ENCODE measurements around the gene PTPN14. TPM values are rescaled to one million over a fixed set of nuclear protein-coding genes. Genes with fewer than 3 reads are reported as not detected.

Gene PTPN14
- total RNA-seq, 1 experiment from 2014 or later, result 76.4 TPM

GRCh38 chr1:214380396-214380795, 171.0 kb downstream of the PTPN14 start:
- no peak overlapping the region for H2BK5ac ChIP-seq (ENCODE audit: insufficient read length, low read length)
- peak overlapping the region in 2 of 3 experiments; percentile 76 to 81; a peak in 3 of 7 replicates for H3K27ac Mint-ChIP-seq
- H3K9me3 ChIP-seq (ENCODE audit: control insufficient read depth, low read depth, low read length), result no peaks in the 10 kb centered on the region
- peak; percentile 74 for DNase-seq
- H2BK20ac ChIP-seq (ENCODE audit: low read depth, low read length, poor library complexity, severe bottlenecking), result no peak overlapping the region
- WGBS (ENCODE audit: extremely low coverage, insufficient read length, low lambda C conversion rate), result no CpG with 5 or more reads among the region's 3 CpGs
- H3K23ac ChIP-seq (ENCODE audit: insufficient read length, low read depth, low read length), result no peak overlapping the region
- H2BK12ac ChIP-seq (ENCODE audit: insufficient read length, low read depth, low read length), result no peak overlapping the region
- no peaks in the 10 kb centered on the region for H3K79me2 ChIP-seq (ENCODE audit: insufficient read depth, low read length)
- no peak overlapping the region for H3K9ac ChIP-seq (ENCODE audit: extremely low read depth, insufficient read length, low read length)
- H3T11ph ChIP-seq (ENCODE audit: low read length), result no peak overlapping the region
- no peak overlapping the region for H3K4ac ChIP-seq (ENCODE audit: low read depth, low read length)
- no peak overlapping the region for H4K91ac ChIP-seq (ENCODE audit: insufficient read length, low read depth, low read length)
- H2AFZ ChIP-seq (ENCODE audit: low read length), result no peak overlapping the region
- H3K4me1 ChIP-seq (ENCODE audit: insufficient read depth, low read length), result peaks cover 8% of the 10 kb centered on the region; the same call in 1 of the 2 replicates
- H3K9me3 Mint-ChIP-seq, result no peaks in the 10 kb centered on the region
- H3K23me2 ChIP-seq (ENCODE audit: insufficient read length, low read depth, low read length, poor library complexity, severe bottlenecking), result no peaks in the 10 kb centered on the region
- H3K27me3 Mint-ChIP-seq (ENCODE audit: low read depth), result no peaks in the 10 kb centered on the region
- no peak overlapping the region for H4K8ac ChIP-seq (replicated peaks; ENCODE audit: insufficient read length, low read depth, low read length)
- no peak overlapping the region for H2BK15ac ChIP-seq (ENCODE audit: low read depth, low read length)
- no peak for TF ChIP-seq CTCF (conservative IDR thresholded peaks at IDR 0.05)
- peaks cover 7% of the 10 kb centered on the region for H3K79me1 ChIP-seq (ENCODE audit: insufficient read depth, low read depth, low read length, poor library complexity, severe bottlenecking)
- no peak overlapping the region for H3K4me3 Mint-ChIP-seq
- no peak overlapping the region for H4K5ac ChIP-seq (ENCODE audit: insufficient read length, low read depth, low read length)
- peaks cover 21 to 72% (median 48%) of the 10 kb centered on the region in 3 experiments; a peak in 6 of 7 replicates for H3K36me3 Mint-ChIP-seq (ENCODE audit: insufficient read depth in 1 of 3, low read depth in 3 of 3)
- no peak overlapping the region for H3K18ac ChIP-seq (ENCODE audit: insufficient read length, low read depth, low read length)
- no peaks in the 10 kb centered on the region for H3K27me3 ChIP-seq (ENCODE audit: insufficient read depth, low read length)
- H2BK120ac ChIP-seq (ENCODE audit: low read depth, low read length, poor library complexity, severe bottlenecking), result no peak overlapping the region
- H3K4me2 ChIP-seq (ENCODE audit: insufficient read depth, insufficient read length, low read length), result no peak overlapping the region
- no peak overlapping the region for H3K27ac ChIP-seq (ENCODE audit: insufficient read length, low read depth, low read length)
- H3K4me1 Mint-ChIP-seq, result peaks cover 31 to 36% of the 10 kb centered on the region in 2 experiments
- H3K56ac ChIP-seq (ENCODE audit: insufficient read length, low read depth, low read length), result no peak overlapping the region
- no peaks in the 10 kb centered on the region for H4K20me1 ChIP-seq (ENCODE audit: control insufficient read depth, insufficient read depth, insufficient read length)
- H2AK5ac ChIP-seq (ENCODE audit: insufficient read length, low read length), result no peak overlapping the region
- H3K14ac ChIP-seq (ENCODE audit: insufficient read depth, low read length), result no peak overlapping the region
